GM12873 (cell line): ENCODE measurements around the gene CREB1.

ENCODE experiments used
- CTCF ChIP-seq: IDR thresholded peaks from 2 replicates; pipeline ENCODE4 v1.5.1; 2012; ENCODE audit warnings: low read depth, mild to moderate bottlenecking, moderate library complexity, low read length, control low read depth; ENCODE audit not compliant: insufficient read depth; ENCODE audit errors: missing control alignments

CREB1 gene

GRCh38 chr2:207600231-207600630, 70.5 kb downstream of the CREB1 start:
- no peak for TF ChIP-seq CTCF

GRCh38 chr2:207601774-207602173, 72.0 kb downstream of the CREB1 start:
- TF ChIP-seq CTCF, result no peak

GRCh38 chr2:207603486-207603885, 73.7 kb downstream of the CREB1 start:
- no peak for TF ChIP-seq CTCF

GRCh38 chr2:207606399-207606798, 76.6 kb downstream of the CREB1 start:
- TF ChIP-seq CTCF, result no peak

- no peak for TF ChIP-seq CTCF
These were observed 77.1 kb downstream of the CREB1 start for GRCh38 chr2:207606829-207607228.

GRCh38 chr2:207612714-207613113, 83.0 kb downstream of the CREB1 start:
- no peak for TF ChIP-seq CTCF

GRCh38 chr2:207614824-207615223, 85.1 kb downstream of the CREB1 start:
- TF ChIP-seq CTCF, result no peak

GRCh38 chr2:207616185-207616584, 86.4 kb downstream of the CREB1 start:
- TF ChIP-seq CTCF, result no peak
